KBM-7 (cell line): Measurements from ENCODE around the gene SMPD1.

Experiments
- DNase-seq: peaks from one replicate; pipeline ENCODE4 v3.0.0-alpha.2; 2015
- in situ Hi-C: fragments of 300-500 bp; cut with MboI; formaldehyde crosslinking; loops from 2 replicates; pipeline ENCODE4 v1.14.3; 2020; ENCODE audit warnings: low sequenced_read_pairs, low pct_unique_long_range_greater_than_20kb, mixed read lengths

Gene SMPD1

GRCh38 chr11:6443269-6444003 is 53.2 kb downstream of the SMPD1 start:
- DNase-seq, result peak; percentile 72

More at GRCh38 chr11:6443269-6444003, 53.2 kb downstream of the SMPD1 start:
- in situ Hi-C loops, result no loop called here
